Muscle of leg (tissue), 11 donors: ENCODE data around the gene GABRB1. TPM values are rescaled to one million over a fixed set of nuclear protein-coding genes. Genes with fewer than 3 reads are reported as not detected.
"Not testable (repeated sequence)": the region's sequence is repeated elsewhere in the genome, so short reads cannot be mapped to it uniquely, and the experiment has no call there.

Source experiments
- DNase-seq: peaks from one replicate; pipeline ENCODE4 v3.0.0; 2013
- H3K27ac ChIP-seq: one replicate; pipeline ENCODE4 v1.5.1; 2013; ENCODE audit warnings: mild to moderate bottlenecking, low read length, control low read depth
- H3K27me3 ChIP-seq: one replicate; pipeline ENCODE4 v1.6.1; 2013; ENCODE audit warnings: low read length; ENCODE audit not compliant: control insufficient read depth, insufficient read depth
- H3K36me3 ChIP-seq: one replicate; pipeline ENCODE4 v1.6.1; 2013; ENCODE audit warnings: low read length; ENCODE audit not compliant: control insufficient read depth, insufficient read depth
- H3K4me1 ChIP-seq: one replicate; pipeline ENCODE4 v1.6.1; 2013; ENCODE audit warnings: low read length; ENCODE audit not compliant: control insufficient read depth, insufficient read depth
- H3K4me3 ChIP-seq: one replicate; pipeline ENCODE4 v1.5.1; 2013; ENCODE audit warnings: low read length, control low read depth
- H3K9me3 ChIP-seq: replicated peaks from 2 replicates; pipeline ENCODE4 v1.6.1; 2013; ENCODE audit warnings: low read depth, low read length; ENCODE audit not compliant: control insufficient read depth
- WGBS: methylation state at CpG from one replicate; pipeline ENCODE4 v1.1.5; 2013; ENCODE audit warnings: missing lambda C conversion rate; ENCODE audit not compliant: insufficient coverage; 5-methylcytosine and 5-hydroxymethylcytosine counted together
- polyA plus RNA-seq, 8 donors: library from polyadenylated mRNA; unstranded; fragments of 120-200 nt; gene quantifications; one replicate each; pipeline versions ENCODE4 v1.2.1 to v1.2.3, GENCODE V29; 2013; ENCODE audit warnings: inconsistent platforms in 1 of 8, low replicate concordance in 1 of 8; ENCODE audit not compliant: insufficient read length in 8 of 8, insufficient read depth in 1 of 8
- total RNA-seq: library from RNA; stranded (reverse); fragments of 120-200 nt; gene quantifications from one replicate; pipeline ENCODE4 v1.2.4, GENCODE V29; 2013

Gene GABRB1
- total and polyA plus RNA-seq, 9 donors: 0.12 to 0.26 (median 0.14) TPM; not detected in 6

GRCh38 chr4:47368211-47368610, 336.8 kb downstream of the GABRB1 start:
- H3K27ac ChIP-seq: no peak overlapping the region
- H3K4me1 ChIP-seq: no peaks in the 10 kb centered on the region
- no CpG with 5 or more reads among the region's 1 CpG for WGBS
- no peaks in the 10 kb centered on the region for H3K36me3 ChIP-seq
- H3K4me3 ChIP-seq: no peak overlapping the region
- no peaks in the 10 kb centered on the region for H3K9me3 ChIP-seq
- H3K27me3 ChIP-seq: no peaks in the 10 kb centered on the region
- DNase-seq: no peak

- Histone ChIP-seq H3K4me1 (no peaks in the 10 kb centered on the region), H3K36me3 (no peaks in the 10 kb centered on the region), H3K27me3 (no peaks in the 10 kb centered on the region), H3K27ac (no peak overlapping the region), H3K9me3 (no peaks in the 10 kb centered on the region), H3K4me3 (no peak overlapping the region)
- no peak for DNase-seq
- WGBS: no CpG with 5 or more reads among the region's 2 CpGs
Observed at GRCh38 chr4:47372561-47372960, 341.2 kb downstream of the GABRB1 start.

GRCh38 chr4:47373174-47373573, 341.8 kb downstream of the GABRB1 start:
- Histone ChIP-seq H3K4me1 (no peaks in the 10 kb centered on the region), H3K9me3 (no peaks in the 10 kb centered on the region), H3K36me3 (no peaks in the 10 kb centered on the region), H3K4me3 (no peak overlapping the region), H3K27ac (no peak overlapping the region), H3K27me3 (no peaks in the 10 kb centered on the region)
- DNase-seq: no peak

- H3K27me3 ChIP-seq: no peaks in the 10 kb centered on the region
- WGBS: 80% methylated on average over 1 of the region's 3 CpGs
- H3K27ac ChIP-seq: no peak overlapping the region
- H3K4me1 ChIP-seq: no peaks in the 10 kb centered on the region
- no peak overlapping the region for H3K4me3 ChIP-seq
- no peaks in the 10 kb centered on the region for H3K9me3 ChIP-seq
- DNase-seq: no peak
- no peaks in the 10 kb centered on the region for H3K36me3 ChIP-seq
Observed at GRCh38 chr4:47373709-47374108, 342.3 kb downstream of the GABRB1 start.

GRCh38 chr4:47374477-47374876, 343.1 kb downstream of the GABRB1 start:
- Histone ChIP-seq H3K27me3 (no peaks in the 10 kb centered on the region), H3K36me3 (no peaks in the 10 kb centered on the region), H3K9me3 (no peaks in the 10 kb centered on the region), H3K4me1 (no peaks in the 10 kb centered on the region), H3K4me3 (no peak overlapping the region), H3K27ac (no peak overlapping the region)
- no peak for DNase-seq
- 60% methylated on average over 1 of the region's 1 CpG for WGBS

- not testable (repeated sequence) for H3K4me3 ChIP-seq, H3K27ac ChIP-seq, DNase-seq, H3K27me3 ChIP-seq, H3K36me3 ChIP-seq, H3K9me3 ChIP-seq, H3K4me1 ChIP-seq
- WGBS: 95% methylated on average over 28 of the region's 37 CpGs
Observed at GRCh38 chr4:47378021-47378530, 346.7 kb downstream of the GABRB1 start.

- Histone ChIP-seq H3K4me3 (no peak overlapping the region), H3K27me3 (no peaks in the 10 kb centered on the region), H3K4me1 (no peaks in the 10 kb centered on the region), H3K27ac (no peak overlapping the region), H3K9me3 (no peaks in the 10 kb centered on the region), H3K36me3 (no peaks in the 10 kb centered on the region)
- no peak for DNase-seq
- WGBS: 80% methylated on average over 3 of the region's 3 CpGs
Observed at GRCh38 chr4:47381172-47381571, 349.8 kb downstream of the GABRB1 start.

GRCh38 chr4:47382846-47383360, 351.5 kb downstream of the GABRB1 start:
- Histone ChIP-seq H3K4me3 (no peak overlapping the region), H3K9me3 (no peaks in the 10 kb centered on the region), H3K4me1 (no peaks in the 10 kb centered on the region), H3K27me3 (no peaks in the 10 kb centered on the region), H3K27ac (no peak overlapping the region), H3K36me3 (no peaks in the 10 kb centered on the region)
- WGBS: 29% methylated on average over 1 of the region's 2 CpGs
- no peak for DNase-seq

GRCh38 chr4:47383829-47384427, 352.6 kb downstream of the GABRB1 start:
- no peaks in the 10 kb centered on the region for H3K9me3 ChIP-seq
- H3K4me1 ChIP-seq: no peaks in the 10 kb centered on the region
- H3K27me3 ChIP-seq: no peaks in the 10 kb centered on the region
- peak; percentile 38 for DNase-seq
- H3K36me3 ChIP-seq: no peaks in the 10 kb centered on the region
- H3K4me3 ChIP-seq: no peak overlapping the region
- no peak overlapping the region for H3K27ac ChIP-seq
- no CpG with 5 or more reads among the region's 4 CpGs for WGBS

GRCh38 chr4:47386146-47386545, 354.8 kb downstream of the GABRB1 start:
- DNase-seq: no peak

More at GRCh38 chr4:47386146-47386545, 354.8 kb downstream of the GABRB1 start:
- Histone ChIP-seq H3K9me3 (no peaks in the 10 kb centered on the region), H3K36me3 (no peaks in the 10 kb centered on the region), H3K4me1 (no peaks in the 10 kb centered on the region), H3K4me3 (no peak overlapping the region), H3K27ac (no peak overlapping the region), H3K27me3 (no peaks in the 10 kb centered on the region)
- WGBS: no CpG with 5 or more reads among the region's 1 CpG
